Measurements from ENCODE around the gene ETS2.

- TF ChIP-seq POLR2AphosphoS5 (IDR thresholded peaks at IDR 0.05; ENCODE audit: low read depth, low read length) (no peak), CTCF (IDR thresholded peaks at IDR 0.05) (no peak)
These were observed 37.6 kb downstream of the ETS2 start for GRCh38 chr21:38843379-38843778.
